CD4-positive, CD25-positive, alpha-beta regulatory T cell (primary cell): ENCODE results near the gene PLD4. TPM values are rescaled to one million over a fixed set of nuclear protein-coding genes. Genes with fewer than 3 reads are reported as not detected.
"Not testable (repeated sequence)": the region's sequence is repeated elsewhere in the genome, so short reads cannot be mapped to it uniquely, and the experiment has no call there.

Experiments
- ATAC-seq, 2 donors: fragments of 150-1000 bp; cut with Tn5 transposase; one replicate each; pipeline ENCODE4 v1.10.0; 2021; ENCODE audit warnings: low read depth in 2 of 2, moderate number of reproducible peaks in 2 of 2, moderate library complexity in 1 of 2
- DNase-seq, 3 donors: peaks; one replicate each; pipeline versions ENCODE4 v3.0.0 to v3.0.0-alpha.2; 2012 to 2022; ENCODE audit warnings: mixed read lengths in 1 of 3
- H3K27ac ChIP-seq: one replicate; pipeline ENCODE4 v1.7.0; 2013; ENCODE audit warnings: mild to moderate bottlenecking, low read length; ENCODE audit not compliant: insufficient read depth, poor library complexity, severe bottlenecking
- H3K27me3 ChIP-seq: one replicate; pipeline ENCODE4 v1.7.0; 2013; ENCODE audit warnings: low read length; ENCODE audit not compliant: control insufficient read depth, insufficient read depth
- H3K36me3 ChIP-seq: one replicate; pipeline ENCODE4 v1.7.0; 2013; ENCODE audit warnings: mild to moderate bottlenecking, low read length, moderate library complexity; ENCODE audit not compliant: control insufficient read depth, insufficient read depth
- H3K4me1 ChIP-seq: 2 replicates; pipeline ENCODE4 v1.7.0; 2013; ENCODE audit warnings: mild to moderate bottlenecking, low read length; ENCODE audit not compliant: insufficient read depth, control insufficient read depth, poor library complexity, severe bottlenecking
- H3K4me3 ChIP-seq: one replicate; pipeline ENCODE4 v1.7.0; 2013; ENCODE audit warnings: low read depth, mild to moderate bottlenecking, low read length, moderate library complexity
- H3K9me3 ChIP-seq, 2 experiments: 1 replicate in 1 of 2; 2 replicates in 1 of 2; pipeline ENCODE4 v1.7.0; 2013; ENCODE audit warnings: low read length in 2 of 2, mild to moderate bottlenecking in 1 of 2, moderate library complexity in 1 of 2; ENCODE audit not compliant: control insufficient read depth in 2 of 2
- H3K27ac Mint-ChIP-seq, 3 donors: one replicate each; pipeline ENCODE4 v1.8.0; 2020 to 2022; ENCODE audit warnings: mild to moderate bottlenecking in 3 of 3, mixed read lengths in 3 of 3, moderate library complexity in 2 of 3
- H3K27me3 Mint-ChIP-seq: one replicate; pipeline ENCODE4 v1.8.0; 2022; ENCODE audit warnings: mild to moderate bottlenecking, mixed read lengths
- H3K36me3 Mint-ChIP-seq: one replicate; pipeline ENCODE4 v1.8.0; 2020; ENCODE audit warnings: mixed read lengths
- H3K4me1 Mint-ChIP-seq, 4 donors: one replicate each; pipeline ENCODE4 v1.8.0; 2020 to 2022; ENCODE audit warnings: mixed read lengths in 4 of 4, mild to moderate bottlenecking in 1 of 4
- H3K4me3 Mint-ChIP-seq, 4 donors: one replicate each; pipeline ENCODE4 v1.8.0; 2020 to 2022; ENCODE audit warnings: mild to moderate bottlenecking in 4 of 4, mixed read lengths in 4 of 4, moderate library complexity in 3 of 4
- H3K9me3 Mint-ChIP-seq, 7 donors: one replicate each; pipeline ENCODE4 v1.8.0; 2020 to 2022; ENCODE audit warnings: mixed read lengths in 7 of 7, mild to moderate bottlenecking in 3 of 7, moderate library complexity in 2 of 7
- polyA plus RNA-seq, 4 donors: library from polyadenylated mRNA; unstranded; fragments of 300-500 nt; fragmentation: Illumina TruSeq; gene quantifications; one replicate each; pipeline ENCODE4 v1.2.3, GENCODE V29; 2021
- total RNA-seq: library from RNA; stranded (reverse); gene quantifications from one replicate; pipeline ENCODE4 v1.2.3, GENCODE V29; 2022

Gene PLD4
- total and polyA plus RNA-seq, 5 donors from 2014 or later = 0.34 to 0.69 TPM; not detected in 3

- Histone ChIP-seq H3K27me3 (no peaks in the 10 kb centered on the region), H3K4me3 (no peak overlapping the region), H3K36me3 (no peaks in the 10 kb centered on the region), H3K9me3 (no peaks in the 10 kb centered on the region), H3K4me1 (no peaks in the 10 kb centered on the region), H3K27ac (no peak overlapping the region)
- no peak overlapping the region for H3K4me3 Mint-ChIP-seq
- no peaks in the 10 kb centered on the region for H3K4me1 Mint-ChIP-seq
- DNase-seq = no peak
- no peak overlapping the region for H3K27ac Mint-ChIP-seq
- ATAC-seq = no peak
- no peaks in the 10 kb centered on the region for H3K36me3 Mint-ChIP-seq
- no peaks in the 10 kb centered on the region for H3K9me3 Mint-ChIP-seq
- H3K27me3 Mint-ChIP-seq = peaks cover 21% of the 10 kb centered on the region
Measured at GRCh38 chr14:104941508-104942365, 17.1 kb downstream of the PLD4 start.

GRCh38 chr14:104942586-104942985 is 17.9 kb downstream of the PLD4 start:
- Mint-ChIP-seq H3K36me3 (no peaks in the 10 kb centered on the region), H3K27me3 (peaks cover 15% of the 10 kb centered on the region), H3K4me1 (no peaks in the 10 kb centered on the region), H3K4me3 (no peak overlapping the region), H3K9me3 (no peaks in the 10 kb centered on the region), H3K27ac (no peak overlapping the region)
- no peaks in the 10 kb centered on the region for H3K4me1 ChIP-seq
- no peaks in the 10 kb centered on the region for H3K27me3 ChIP-seq
- no peak overlapping the region for H3K4me3 ChIP-seq
- no peak for DNase-seq
- no peak for ATAC-seq
- H3K36me3 ChIP-seq = no peaks in the 10 kb centered on the region
- H3K27ac ChIP-seq = no peak overlapping the region
- no peaks in the 10 kb centered on the region for H3K9me3 ChIP-seq

- not testable (repeated sequence) for H3K36me3 Mint-ChIP-seq, H3K27ac Mint-ChIP-seq, ATAC-seq, DNase-seq, H3K4me3 Mint-ChIP-seq, H3K27ac ChIP-seq, H3K27me3 ChIP-seq, H3K27me3 Mint-ChIP-seq, H3K4me1 Mint-ChIP-seq, H3K36me3 ChIP-seq, H3K9me3 ChIP-seq, H3K9me3 Mint-ChIP-seq, H3K4me3 ChIP-seq, H3K4me1 ChIP-seq
Measured at GRCh38 chr14:104943216-104944015, 18.7 kb downstream of the PLD4 start.

- ATAC-seq, H3K27me3 Mint-ChIP-seq, H3K27me3 ChIP-seq, DNase-seq, H3K27ac Mint-ChIP-seq, H3K36me3 Mint-ChIP-seq, H3K4me3 ChIP-seq, H3K27ac ChIP-seq, H3K9me3 ChIP-seq, H3K9me3 Mint-ChIP-seq, H3K4me1 Mint-ChIP-seq, H3K4me1 ChIP-seq, H3K4me3 Mint-ChIP-seq, H3K36me3 ChIP-seq: not testable (repeated sequence)
Measured at GRCh38 chr14:104944016-104944308, 19.3 kb downstream of the PLD4 start.

- H3K27me3 ChIP-seq, ATAC-seq, H3K36me3 Mint-ChIP-seq, H3K27ac ChIP-seq, H3K27me3 Mint-ChIP-seq, H3K9me3 ChIP-seq, H3K4me3 ChIP-seq, H3K27ac Mint-ChIP-seq, H3K9me3 Mint-ChIP-seq, H3K4me1 Mint-ChIP-seq, H3K4me1 ChIP-seq, DNase-seq, H3K36me3 ChIP-seq, H3K4me3 Mint-ChIP-seq: not testable (repeated sequence)
Measured at GRCh38 chr14:104944436-104945205, 19.9 kb downstream of the PLD4 start.

- not testable (repeated sequence) for DNase-seq, ATAC-seq, H3K36me3 Mint-ChIP-seq, H3K27ac Mint-ChIP-seq, H3K27ac ChIP-seq, H3K27me3 Mint-ChIP-seq, H3K4me3 ChIP-seq, H3K4me3 Mint-ChIP-seq, H3K4me1 ChIP-seq, H3K9me3 ChIP-seq, H3K9me3 Mint-ChIP-seq, H3K27me3 ChIP-seq, H3K36me3 ChIP-seq, H3K4me1 Mint-ChIP-seq
Measured at GRCh38 chr14:104945266-104945665, 20.6 kb downstream of the PLD4 start.

- not testable (repeated sequence) for H3K36me3 Mint-ChIP-seq, H3K9me3 Mint-ChIP-seq, H3K36me3 ChIP-seq, H3K27me3 Mint-ChIP-seq, H3K4me1 ChIP-seq, ATAC-seq, H3K27ac ChIP-seq, H3K27me3 ChIP-seq, H3K27ac Mint-ChIP-seq, H3K4me1 Mint-ChIP-seq, H3K4me3 Mint-ChIP-seq, H3K4me3 ChIP-seq, DNase-seq, H3K9me3 ChIP-seq
Measured at GRCh38 chr14:104945986-104946965, 21.6 kb downstream of the PLD4 start.
